Measurements from ENCODE around the gene GNAI2. TPM values are rescaled to one million over a fixed set of nuclear protein-coding genes. Genes with fewer than 3 reads are reported as not detected.

Gene GNAI2
- total RNA-seq, 1 donor from 2014 or later, result 97.9 TPM

- H3K27me3 ChIP-seq (ENCODE audit: control insufficient read depth, insufficient read depth, low read length), result no peaks in the 10 kb centered on the region
- no peak for TF ChIP-seq CTCF (IDR thresholded peaks at IDR 0.05; ENCODE audit: insufficient read depth, low read length, severe bottlenecking)
- peak; percentile 79 for DNase-seq (ENCODE audit: low read depth)
- no peak for FAIRE-seq
- no peaks in the 10 kb centered on the region for H3K36me3 ChIP-seq (ENCODE audit: control insufficient read depth, insufficient read depth, low read length)
- H3K4me3 ChIP-seq (ENCODE audit: low read depth, low read length), result no peak overlapping the region
These were observed 28.5 kb downstream of the GNAI2 start for GRCh38 chr3:50264383-50264963.

- Histone ChIP-seq H3K36me3 (ENCODE audit: control insufficient read depth, insufficient read depth, low read length) (no peaks in the 10 kb centered on the region), H3K4me3 (ENCODE audit: low read depth, low read length) (no peak overlapping the region), H3K27me3 (ENCODE audit: control insufficient read depth, insufficient read depth, low read length) (no peaks in the 10 kb centered on the region)
- peak; percentile 83 for DNase-seq (ENCODE audit: low read depth)
- no peak for FAIRE-seq
- TF ChIP-seq CTCF (IDR thresholded peaks at IDR 0.05; ENCODE audit: insufficient read depth, low read length, severe bottlenecking), result no peak
These were observed 29.0 kb downstream of the GNAI2 start for GRCh38 chr3:50264964-50265485.

- no peak for DNase-seq (ENCODE audit: low read depth)
- TF ChIP-seq CTCF (IDR thresholded peaks at IDR 0.05; ENCODE audit: insufficient read depth, low read length, severe bottlenecking), result no peak
- no peak for FAIRE-seq
- Histone ChIP-seq H3K4me3 (ENCODE audit: low read depth, low read length) (no peak overlapping the region), H3K36me3 (ENCODE audit: control insufficient read depth, insufficient read depth, low read length) (no peaks in the 10 kb centered on the region), H3K27me3 (ENCODE audit: control insufficient read depth, insufficient read depth, low read length) (no peaks in the 10 kb centered on the region)
These were observed 29.6 kb downstream of the GNAI2 start for GRCh38 chr3:50265571-50265970.

GRCh38 chr3:50266017-50266416 is 30.0 kb downstream of the GNAI2 start:
- FAIRE-seq (no peak), DNase-seq (ENCODE audit: low read depth) (no peak)
- no peak for TF ChIP-seq CTCF (IDR thresholded peaks at IDR 0.05; ENCODE audit: insufficient read depth, low read length, severe bottlenecking)
- Histone ChIP-seq H3K4me3 (ENCODE audit: low read depth, low read length) (no peak overlapping the region), H3K27me3 (ENCODE audit: control insufficient read depth, insufficient read depth, low read length) (no peaks in the 10 kb centered on the region), H3K36me3 (ENCODE audit: control insufficient read depth, insufficient read depth, low read length) (no peaks in the 10 kb centered on the region)

GRCh38 chr3:50266836-50267235 is 30.8 kb downstream of the GNAI2 start:
- TF ChIP-seq CTCF (IDR thresholded peaks at IDR 0.05; ENCODE audit: insufficient read depth, low read length, severe bottlenecking), result no peak
- no peaks in the 10 kb centered on the region for H3K36me3 ChIP-seq (ENCODE audit: control insufficient read depth, insufficient read depth, low read length)
- no peaks in the 10 kb centered on the region for H3K27me3 ChIP-seq (ENCODE audit: control insufficient read depth, insufficient read depth, low read length)
- FAIRE-seq (no peak), DNase-seq (ENCODE audit: low read depth) (no peak)
- peak overlapping the region; percentile 35 for H3K4me3 ChIP-seq (ENCODE audit: low read depth, low read length)
